HG03432 (cell line): ENCODE data around the gene ZNRF1.

Experiments
- ATAC-seq: cut with Tn5 transposase; IDR thresholded peaks from one replicate; pipeline ENCODE4 v1.9.1; 2021; ENCODE audit warnings: mild to moderate bottlenecking, moderate library complexity; ENCODE audit not compliant: unreplicated experiment

ZNRF1 gene

DNA sequence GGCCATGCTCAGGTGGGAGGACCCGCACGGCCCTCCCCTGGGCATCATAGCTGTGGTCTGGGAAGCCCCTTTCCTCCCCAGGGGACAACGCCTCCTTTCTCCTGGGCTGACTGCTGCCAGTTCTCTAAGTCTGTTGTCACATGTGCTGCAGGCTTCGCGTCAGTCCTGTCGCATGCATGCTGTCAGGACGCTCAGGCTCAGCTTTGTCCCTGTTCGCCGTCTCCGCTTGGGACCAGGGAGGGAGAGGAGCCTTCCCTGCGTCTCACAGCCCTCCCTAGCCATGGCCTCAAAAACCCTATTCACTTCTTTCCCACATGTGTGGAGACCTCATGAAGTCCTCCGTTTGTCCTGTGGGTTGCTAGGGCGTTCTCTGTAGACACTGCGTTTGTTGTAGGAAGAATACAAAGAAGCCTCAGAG lies 96.4 kb downstream of the ZNRF1 start:
- no peak for ATAC-seq

DNA sequence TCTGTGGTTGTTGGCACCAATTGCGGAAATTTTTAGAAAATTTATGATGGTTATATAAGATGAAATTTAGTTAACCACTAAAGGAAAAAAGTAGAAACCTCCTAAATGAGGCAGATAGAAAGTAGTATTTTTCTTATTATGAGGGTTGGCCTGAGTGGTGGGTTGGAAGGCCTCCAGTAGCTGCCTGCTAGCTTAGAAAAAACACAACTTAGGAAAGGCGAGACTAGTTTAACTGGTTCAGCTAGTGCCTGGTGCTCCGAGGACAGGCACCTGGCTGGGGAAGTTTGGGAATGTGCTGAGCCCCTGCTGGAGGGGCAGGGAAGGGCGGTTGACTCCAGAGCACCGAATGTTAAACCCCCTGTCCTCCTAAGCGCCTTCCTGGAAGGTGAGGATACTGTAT lies 97.8 kb downstream of the ZNRF1 start:
- no peak for ATAC-seq

DNA sequence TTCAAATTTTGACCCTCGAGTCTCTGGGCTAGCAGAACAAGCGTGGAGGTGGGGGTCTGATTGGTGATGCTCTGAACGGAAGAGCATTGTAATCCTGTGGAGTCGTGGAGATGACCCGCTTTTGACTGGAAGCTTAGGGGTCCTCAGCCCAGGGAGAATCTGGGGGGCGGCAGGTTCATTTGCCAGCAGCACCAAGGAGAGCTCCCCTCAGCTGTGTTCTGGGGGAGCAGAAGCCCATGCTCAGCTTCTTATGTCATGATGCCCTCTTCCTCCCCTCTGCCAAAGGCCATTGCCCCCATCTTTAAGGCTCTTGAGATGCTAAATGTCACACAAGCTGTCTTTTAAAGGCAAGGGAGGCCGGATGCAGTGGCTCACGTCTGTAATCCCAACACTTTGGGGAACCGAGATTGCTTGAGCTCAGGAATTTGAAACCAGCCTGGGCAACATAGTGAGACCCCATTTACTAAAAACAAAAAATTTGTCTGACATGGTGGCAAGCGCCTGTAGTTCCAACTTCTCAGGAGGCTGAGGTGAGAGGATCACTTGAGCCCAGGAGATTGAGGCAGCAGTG lies 98.5 kb downstream of the ZNRF1 start:
- ATAC-seq: no peak

DNA sequence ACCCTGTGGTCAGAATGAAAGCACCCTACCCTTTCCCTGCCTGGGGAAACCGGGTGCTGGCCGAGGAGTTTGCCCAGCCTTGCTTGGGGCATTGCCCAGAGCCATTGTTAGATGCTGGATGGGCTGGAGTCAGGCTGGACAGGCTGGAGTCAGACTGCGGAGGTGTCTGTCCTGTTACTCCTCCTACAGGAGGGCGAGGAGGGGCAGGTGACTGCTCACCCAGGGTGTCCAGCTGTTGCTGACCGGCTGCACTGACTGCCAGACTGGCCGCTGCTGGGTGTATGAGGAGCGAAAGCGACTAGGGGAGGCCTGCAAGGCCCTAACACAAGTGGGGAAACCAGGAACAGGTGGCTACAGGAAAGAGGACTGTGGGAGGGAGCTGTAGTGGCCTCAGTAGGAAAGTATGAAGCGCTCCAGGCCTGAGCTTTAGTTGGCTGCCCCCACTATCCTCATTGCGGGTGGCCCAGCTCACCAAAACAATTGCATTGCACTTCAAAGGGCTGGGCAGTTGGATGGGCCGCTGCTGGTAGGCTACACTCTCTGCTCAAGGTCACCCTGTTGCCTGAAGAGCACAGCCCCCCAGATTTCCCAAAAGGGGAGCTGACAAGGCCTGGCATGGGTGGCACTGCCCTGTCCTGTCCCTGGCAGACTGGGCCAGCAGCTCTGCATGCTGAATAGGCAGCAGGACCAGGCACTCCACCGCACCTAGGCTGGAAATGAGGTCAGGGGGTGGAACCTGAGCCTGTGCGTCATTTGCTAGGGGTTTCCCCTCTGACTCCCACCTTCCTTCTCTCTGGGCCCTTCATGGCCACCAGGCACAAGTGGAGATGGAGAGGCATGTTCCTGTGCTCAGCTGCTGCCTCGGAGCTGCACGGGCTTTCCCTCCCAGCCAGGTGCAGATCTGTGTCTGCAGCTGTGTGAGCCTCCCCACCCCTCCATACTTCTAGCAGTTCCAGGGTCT lies 99.4 kb downstream of the ZNRF1 start:
- ATAC-seq: peak; percentile 62

DNA sequence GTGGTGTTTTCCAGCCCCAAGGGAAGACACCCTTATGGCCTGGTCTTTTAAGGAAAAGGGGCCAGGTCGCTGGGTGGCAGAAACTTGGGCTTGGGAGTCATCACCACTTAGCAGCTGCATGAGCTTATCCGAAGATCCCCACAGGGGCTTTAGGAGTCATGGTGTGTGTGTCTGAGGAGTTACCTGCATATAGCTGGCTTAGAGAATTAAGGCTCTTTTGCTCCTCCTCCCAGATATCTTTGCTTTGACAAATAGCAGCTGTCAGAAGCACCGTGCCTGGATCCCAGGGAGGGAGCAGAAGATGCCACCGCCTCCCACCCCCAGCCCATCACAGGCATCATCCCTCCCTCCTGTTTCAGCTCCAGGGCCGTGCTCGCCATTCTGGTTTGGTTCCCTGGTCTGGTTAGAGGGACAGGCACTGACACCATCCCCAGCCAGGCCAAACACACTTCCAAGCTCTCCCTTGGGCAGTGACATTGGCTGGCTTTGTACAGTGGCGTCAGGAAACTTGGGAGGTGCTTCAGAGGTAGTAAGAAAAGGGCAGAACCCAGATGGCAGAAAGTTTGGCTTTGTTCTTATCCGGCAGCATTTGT lies 100.3 kb downstream of the ZNRF1 start:
- peak; percentile 4 for ATAC-seq

DNA sequence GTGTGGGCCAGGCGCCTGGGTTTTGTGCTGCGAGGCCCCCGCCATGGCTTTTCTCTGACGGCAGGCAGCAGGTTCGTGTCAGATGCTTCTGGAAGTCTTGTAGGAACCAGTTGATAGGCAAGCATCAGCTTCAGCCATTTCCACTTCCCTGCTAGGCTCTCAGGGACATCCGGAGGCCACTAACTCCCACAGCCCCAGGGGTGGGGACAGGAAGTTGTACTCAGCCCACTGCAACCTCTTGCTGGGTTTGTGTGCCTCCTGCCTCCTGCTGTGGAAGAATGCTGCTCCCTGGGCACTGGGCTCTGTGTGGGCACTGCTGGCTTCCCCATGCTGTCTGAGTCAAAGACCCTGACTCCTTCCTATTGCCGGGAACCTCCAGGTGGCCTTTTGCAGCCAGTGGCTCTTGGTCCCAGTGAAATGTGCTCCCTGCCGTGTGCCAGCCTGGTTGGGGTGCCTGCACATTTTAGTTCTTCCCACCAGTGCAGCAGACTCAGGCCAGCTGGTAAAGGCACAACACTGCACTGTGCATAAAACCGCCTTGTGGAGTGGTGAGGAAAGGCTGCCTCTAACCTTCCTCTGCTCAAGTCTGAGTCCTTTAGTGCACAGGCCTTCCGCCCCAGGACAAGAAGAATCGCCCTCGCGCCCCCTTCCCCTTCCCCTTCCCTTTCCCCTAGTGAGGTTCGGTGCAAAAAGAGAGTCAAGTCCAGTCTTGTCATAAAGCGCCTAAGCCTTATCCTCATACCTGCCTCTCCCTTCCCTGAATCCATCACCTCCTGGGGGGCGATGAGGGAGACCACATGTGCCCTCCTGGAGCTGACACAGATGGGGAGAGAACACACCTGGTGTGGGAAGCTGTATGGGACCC lies 101.1 kb downstream of the ZNRF1 start:
- ATAC-seq: peak; percentile 67

DNA sequence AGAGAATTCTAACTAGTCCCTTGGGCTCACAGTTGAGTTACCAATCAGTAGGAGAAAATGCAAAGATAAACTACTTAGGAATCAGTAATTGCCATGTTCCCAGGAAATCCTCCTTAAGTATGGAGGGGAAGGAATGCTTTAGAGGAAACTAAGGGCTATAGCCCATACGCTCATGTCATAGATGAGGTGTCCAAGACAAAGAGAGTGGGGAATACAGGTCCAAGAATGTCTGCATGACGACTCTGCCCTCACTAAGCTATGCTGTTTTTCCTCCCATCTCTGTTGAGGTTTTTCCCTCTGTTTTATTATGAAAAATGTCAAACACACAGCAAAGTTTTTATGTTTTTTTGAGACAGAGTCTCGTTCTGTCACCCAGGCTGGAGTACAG lies 101.8 kb downstream of the ZNRF1 start:
- ATAC-seq: no peak

DNA sequence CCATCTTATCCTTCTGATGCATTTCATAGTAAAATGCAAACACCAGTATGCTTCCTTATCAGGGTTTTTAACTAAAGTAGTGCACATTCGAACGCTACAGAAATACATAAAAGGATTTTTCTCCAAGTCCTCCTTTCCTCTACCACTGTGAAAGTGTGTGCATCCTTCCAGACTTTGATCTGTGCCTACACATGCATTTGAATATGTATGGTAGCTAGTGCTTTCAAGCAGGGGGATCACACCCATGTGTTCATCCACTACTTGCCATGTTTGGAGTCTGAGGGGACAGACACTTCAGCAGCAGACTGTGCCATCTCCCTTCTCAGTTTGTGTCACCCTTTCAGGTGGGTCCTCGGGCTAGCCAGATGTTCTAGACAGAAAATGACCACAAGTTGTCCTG lies 102.8 kb downstream of the ZNRF1 start:
- ATAC-seq: no peak

DNA sequence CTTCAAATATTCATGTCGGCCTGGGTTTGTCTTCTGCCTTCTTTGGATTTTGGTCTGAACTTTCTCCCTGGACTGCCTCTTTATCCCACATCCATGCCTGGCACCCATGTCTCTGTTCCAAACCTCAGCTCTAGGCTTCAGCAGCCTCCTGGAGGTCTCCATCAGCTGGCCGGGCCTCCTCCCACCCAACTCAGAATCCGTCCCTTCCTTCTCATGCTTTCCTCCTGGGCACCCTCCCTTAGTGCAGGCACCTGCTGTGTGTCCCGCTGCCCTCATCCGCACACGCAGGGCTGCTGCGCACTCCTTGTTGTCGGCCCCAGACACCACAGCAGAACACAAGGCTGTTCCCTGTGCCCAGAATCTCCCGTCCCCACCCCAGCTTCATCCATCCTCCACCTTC lies 103.8 kb downstream of the ZNRF1 start:
- no peak for ATAC-seq

DNA sequence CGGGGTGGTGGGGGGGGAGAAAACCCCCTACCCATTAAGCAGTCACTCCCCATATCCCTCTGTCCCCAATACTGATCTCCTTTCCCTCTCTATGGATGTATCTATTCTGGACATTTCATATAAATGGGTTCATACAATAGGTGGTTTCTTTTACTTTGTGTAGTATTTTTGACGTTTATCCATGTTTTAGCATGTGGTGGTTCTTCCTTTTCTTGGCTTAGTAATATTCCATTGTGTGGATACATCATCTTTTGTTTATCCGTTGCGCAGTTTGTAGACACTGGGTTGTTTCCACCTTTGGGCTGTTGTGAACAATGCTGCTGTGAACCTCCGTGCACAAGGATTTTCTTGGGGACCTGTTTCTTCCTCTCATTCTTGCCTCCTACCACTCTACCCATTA lies 105.2 kb downstream of the ZNRF1 start:
- no peak for ATAC-seq

DNA sequence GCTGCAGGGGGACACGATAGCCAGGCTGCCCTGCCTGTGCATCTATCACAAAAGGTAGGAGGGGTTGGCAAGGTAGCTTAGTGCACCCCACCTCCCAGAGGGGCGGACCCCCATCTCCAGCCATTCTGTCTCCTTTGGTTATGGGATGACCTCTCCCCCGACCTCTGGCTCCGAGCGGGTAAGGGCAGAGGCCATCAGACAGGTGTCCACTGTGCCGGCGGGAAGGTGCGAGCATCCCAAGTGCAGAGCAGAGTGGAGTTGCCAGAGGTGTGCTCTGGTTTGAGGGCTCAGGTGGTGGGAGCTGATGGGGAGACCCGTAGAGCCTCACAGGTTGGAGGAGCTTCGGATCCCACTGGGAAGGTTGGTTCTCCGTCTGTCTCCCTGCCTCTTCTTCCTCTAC lies 106.0 kb downstream of the ZNRF1 start:
- no peak for ATAC-seq

DNA sequence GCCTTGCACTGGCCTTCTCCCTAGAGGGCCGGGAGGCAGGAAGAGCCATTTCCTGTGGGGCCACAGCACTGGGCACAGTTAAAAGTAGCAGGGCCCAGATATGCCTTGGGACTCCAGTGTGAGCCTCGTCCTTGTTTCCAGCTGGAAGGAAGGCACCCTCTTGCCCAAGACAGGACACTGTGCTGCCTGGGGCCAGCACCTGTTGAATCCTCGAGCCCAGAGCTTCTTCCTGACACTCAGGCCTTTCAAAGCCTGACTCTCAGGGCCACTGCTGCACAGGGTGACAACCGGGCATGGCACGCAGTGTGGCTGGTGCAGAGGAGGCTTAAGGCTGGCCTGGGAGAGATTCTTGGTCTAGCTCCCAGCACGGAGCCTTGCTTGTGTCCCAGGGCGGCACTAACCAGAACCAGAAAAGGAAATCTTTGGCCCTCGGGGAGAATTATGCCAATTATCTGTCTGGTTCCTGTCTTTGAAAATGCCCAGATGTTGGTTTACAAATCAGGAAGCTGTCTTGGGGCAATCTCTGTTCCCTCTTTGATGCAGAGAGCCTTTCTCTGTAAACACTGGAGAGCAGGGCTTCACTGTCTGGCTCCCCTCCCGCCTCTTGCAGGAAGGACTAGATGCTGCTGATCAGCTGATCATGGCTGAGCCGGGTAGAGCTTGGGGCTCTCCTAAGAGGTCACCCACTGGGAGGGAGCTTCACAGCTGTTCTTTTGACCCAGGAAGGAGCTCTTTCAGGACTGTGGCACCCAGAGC lies 106.7 kb downstream of the ZNRF1 start:
- no peak for ATAC-seq

DNA sequence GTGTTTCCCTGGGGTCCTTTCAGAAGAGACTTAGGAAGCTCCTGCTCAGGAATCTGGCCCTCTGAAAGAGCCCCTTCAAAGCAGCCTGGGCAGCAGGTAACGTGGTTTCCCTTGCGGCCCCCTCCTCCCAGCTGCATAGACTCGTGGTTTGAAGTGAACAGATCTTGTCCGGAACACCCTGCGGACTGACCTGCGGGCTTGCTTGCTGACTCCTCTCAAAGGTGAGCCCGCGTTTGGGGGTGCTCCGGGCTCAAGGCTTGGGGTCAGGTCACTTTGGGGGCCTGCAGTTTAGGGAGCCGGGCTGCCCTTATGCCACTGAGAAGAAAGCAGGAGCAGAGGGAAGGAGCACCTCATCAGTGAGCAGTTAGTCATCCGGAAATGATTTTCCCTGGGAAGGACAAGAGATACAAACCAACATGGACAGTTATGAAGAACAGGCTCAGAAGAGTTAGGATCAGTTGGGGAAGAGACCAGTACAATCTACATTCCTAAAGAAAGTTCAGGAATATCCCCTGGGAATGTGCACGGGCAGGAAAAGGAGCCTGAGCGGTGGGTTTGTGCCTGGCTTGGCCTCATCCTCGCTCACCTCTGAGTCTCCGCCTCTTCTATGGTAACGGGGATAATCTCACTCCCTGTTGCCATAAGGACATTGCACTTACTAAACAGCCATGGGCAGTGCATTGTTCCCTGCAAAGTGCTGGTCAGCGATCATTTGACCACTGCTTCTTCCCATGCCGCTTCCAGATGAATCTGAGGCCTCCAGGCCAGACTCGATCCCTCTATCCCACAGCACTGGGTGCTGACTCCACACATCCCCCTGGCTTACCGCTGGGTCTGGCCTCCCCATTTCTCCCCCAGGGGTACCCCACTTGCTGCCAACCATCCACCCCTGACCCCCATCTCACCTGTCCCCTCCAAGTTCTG lies 107.8 kb downstream of the ZNRF1 start:
- ATAC-seq: no peak

DNA sequence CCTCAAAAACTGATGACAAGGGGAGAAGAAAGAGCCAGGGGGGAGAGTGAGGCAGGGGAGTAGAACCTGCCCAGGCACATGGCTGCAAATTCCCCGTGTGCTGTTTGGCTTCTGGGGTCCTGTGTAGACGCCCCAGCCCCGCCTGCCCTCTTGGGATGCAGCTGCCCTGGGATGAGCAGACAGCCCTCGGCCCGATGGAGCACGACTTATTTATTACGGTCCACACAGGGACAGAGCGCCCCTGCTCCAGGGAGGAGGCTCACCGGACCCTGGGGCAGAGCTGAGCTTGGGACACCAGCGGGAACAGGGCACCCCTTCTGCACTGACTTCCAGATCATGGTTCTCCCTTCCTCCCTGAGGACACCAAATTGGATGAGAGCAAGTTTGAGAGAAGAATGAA lies 108.7 kb downstream of the ZNRF1 start:
- no peak for ATAC-seq

DNA sequence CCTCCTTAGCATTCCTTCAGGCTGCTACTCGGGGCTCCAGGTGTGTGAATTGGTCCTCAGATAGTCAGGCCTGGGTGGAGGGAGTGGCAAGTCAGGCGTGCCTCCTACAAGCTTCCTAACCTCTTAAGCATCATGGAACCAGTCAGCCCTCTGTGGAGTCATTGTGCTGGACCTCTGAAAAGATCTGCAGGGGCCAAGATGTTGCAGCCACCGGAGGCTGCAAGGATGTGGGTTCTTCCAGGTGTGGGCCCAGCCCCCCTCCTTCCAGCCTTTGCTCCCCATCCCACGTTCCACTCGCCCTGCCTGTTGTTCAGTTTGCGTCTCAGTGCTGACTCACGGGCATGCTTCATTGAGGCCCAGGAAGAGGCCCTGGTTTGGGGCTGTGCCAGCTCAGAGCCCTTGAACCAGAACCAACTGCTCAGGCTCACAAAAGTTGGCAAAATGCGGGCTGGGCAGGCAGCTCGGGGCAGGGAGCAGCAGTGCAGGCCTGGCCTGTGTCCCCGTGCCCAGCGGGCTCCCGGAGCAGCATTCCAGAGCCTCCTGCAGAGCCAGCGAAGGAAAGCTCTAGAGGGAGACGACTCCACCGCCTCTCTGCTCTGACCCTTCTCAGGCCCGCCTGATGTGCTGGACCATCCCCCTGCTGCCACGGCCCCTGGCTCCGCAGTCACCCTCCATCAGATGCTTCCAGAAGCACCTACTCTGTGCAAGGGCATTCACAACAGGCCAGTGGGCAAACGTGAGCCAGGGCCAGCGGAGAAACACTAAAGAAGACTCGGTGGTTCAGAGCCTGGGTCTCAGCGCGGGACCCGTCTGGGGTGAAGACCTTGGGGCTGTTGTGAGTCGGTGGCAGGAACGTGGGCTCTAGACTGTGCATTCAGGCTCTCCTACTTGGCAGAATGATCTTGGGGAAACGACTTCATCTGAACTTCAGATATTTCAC lies 110.2 kb downstream of the ZNRF1 start:
- peak; percentile 47 for ATAC-seq

DNA sequence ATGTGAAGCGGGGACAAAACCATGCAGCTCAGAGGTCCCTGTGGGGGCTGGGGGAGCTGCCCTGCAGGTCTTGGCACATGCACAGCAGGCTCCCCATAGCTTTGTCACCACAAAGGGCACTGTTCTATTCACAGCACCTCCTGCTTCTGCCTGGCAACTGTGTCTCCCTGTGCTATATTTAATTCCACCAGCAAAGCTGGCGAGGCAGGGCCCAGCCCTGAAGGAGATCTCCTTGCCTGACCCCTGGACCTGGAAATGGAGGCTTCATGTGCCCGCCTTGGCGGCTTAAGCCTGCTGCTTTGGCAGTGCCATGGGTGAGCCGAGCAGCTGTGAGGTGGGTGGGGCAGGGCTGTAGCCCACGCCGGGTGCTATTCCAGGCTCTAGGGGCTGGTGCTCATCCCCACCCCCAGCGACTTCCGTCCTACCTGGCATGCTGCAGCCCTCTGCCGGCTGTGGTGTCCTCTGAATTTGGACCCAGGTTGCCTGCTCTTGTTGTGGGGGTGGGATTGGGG lies 111.0 kb downstream of the ZNRF1 start:
- ATAC-seq: no peak

DNA sequence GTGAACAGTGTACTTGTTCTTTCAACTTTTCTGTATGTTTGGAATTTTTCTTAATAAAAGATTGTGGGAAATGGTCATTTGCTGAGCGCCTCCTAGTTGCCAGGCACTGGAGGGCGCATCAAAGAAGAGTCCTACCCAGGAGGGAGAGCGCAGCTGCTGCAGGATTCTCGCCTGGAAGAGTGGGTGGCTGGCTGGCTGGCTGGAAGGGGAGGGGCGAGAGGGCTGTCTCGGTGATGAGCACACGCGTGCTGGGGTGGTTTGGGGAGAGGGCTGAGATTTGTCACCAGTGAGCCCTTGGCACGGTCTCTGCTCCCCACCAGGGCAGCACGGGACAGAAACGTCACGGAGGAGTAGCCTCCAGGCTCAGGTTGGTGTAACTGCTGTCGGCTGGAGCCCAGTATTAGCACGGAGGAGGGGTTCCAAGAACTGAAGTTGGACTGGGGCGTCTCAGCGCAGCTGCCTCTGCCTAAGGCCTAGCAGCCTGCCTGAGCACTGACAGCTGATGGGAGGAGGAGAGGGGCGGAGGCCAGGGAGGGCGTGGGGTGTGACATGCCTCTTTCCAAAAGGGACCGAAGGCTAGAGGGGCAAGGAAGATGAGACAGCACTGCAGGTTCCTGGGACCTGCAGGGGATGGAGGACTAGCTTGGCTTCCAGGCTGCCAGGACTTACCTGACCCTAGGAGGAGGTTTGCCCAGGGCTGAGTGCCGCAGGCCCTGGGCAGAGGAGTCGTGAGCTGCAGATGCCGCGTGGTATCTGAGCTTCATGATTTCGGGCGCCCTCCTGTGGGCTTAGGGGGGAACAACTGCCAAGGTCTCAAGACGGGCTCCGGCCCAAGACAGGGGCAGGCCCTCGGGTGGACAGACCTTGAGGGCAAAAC lies 112.1 kb downstream of the ZNRF1 start:
- peak; percentile 68 for ATAC-seq
